ENCODE results near the gene CSN2.
"Not testable (repeated sequence)": the region's sequence is repeated elsewhere in the genome, so short reads cannot be mapped to it uniquely, and the experiment has no call there.

Gene CSN2

GRCh38 chr4:69965628-69966027 is at the start of gene CSN2:
TSS of gene CSN2 (minus strand) at chr4:69965728. CDS start at chr4:69960995, 4,733 bp downstream.
- no peak for DNase-seq (ENCODE audit: low read depth)

GRCh38 chr4:70008771-70009170 is 43.2 kb upstream of the CSN2 start:
- no peak for DNase-seq (ENCODE audit: low read depth)

GRCh38 chr4:70002507-70002906 is 37.0 kb upstream of the CSN2 start:
- DNase-seq (ENCODE audit: low read depth) = no peak

GRCh38 chr4:70000711-70001110 is 35.2 kb upstream of the CSN2 start:
- no peak for DNase-seq (ENCODE audit: low read depth)

- DNase-seq (ENCODE audit: low read depth) = no peak
Observed at GRCh38 chr4:69999420-69999819, 33.9 kb upstream of the CSN2 start.

GRCh38 chr4:69995526-69996016 is 30.0 kb upstream of the CSN2 start, which contains the start of gene STATH:
TSS of gene STATH (plus strand) at chr4:69995966. CDS start at chr4:69998438, 2,472 bp downstream.
- DNase-seq (ENCODE audit: low read depth) = no peak

- no peak for DNase-seq (ENCODE audit: low read depth)
Observed at GRCh38 chr4:69994782-69995181, 29.3 kb upstream of the CSN2 start.

GRCh38 chr4:69991016-69991415 is 25.5 kb upstream of the CSN2 start:
- DNase-seq (ENCODE audit: low read depth) = no peak

GRCh38 chr4:69986663-69987062 is 21.1 kb upstream of the CSN2 start:
- DNase-seq (ENCODE audit: low read depth) = no peak

- no peak for DNase-seq (ENCODE audit: low read depth)
Observed at GRCh38 chr4:69984030-69984443, 18.5 kb upstream of the CSN2 start.

GRCh38 chr4:69977582-69977981 is 12.1 kb upstream of the CSN2 start:
- DNase-seq (ENCODE audit: low read depth) = no peak

- DNase-seq (ENCODE audit: low read depth) = no peak
Observed at GRCh38 chr4:69974631-69975030, 9.1 kb upstream of the CSN2 start.

GRCh38 chr4:69970071-69970470 is 4.5 kb upstream of the CSN2 start:
- no peak for DNase-seq (ENCODE audit: low read depth)

GRCh38 chr4:69957209-69957608 is 8.3 kb downstream of the CSN2 start:
- DNase-seq (ENCODE audit: low read depth) = no peak

GRCh38 chr4:69951602-69952001 is 13.9 kb downstream of the CSN2 start:
- no peak for DNase-seq (ENCODE audit: low read depth)

- no peak for DNase-seq (ENCODE audit: low read depth)
Observed at GRCh38 chr4:69936566-69936965, 29.0 kb downstream of the CSN2 start.

- no peak for DNase-seq (ENCODE audit: low read depth)
Observed at GRCh38 chr4:69934150-69934549, 31.4 kb downstream of the CSN2 start.

GRCh38 chr4:69930768-69931167 is 34.8 kb downstream of the CSN2 start, which contains the start of gene CSN1S1:
TSS of gene CSN1S1 (plus strand) at chr4:69931068. CDS start at chr4:69932556, 1,488 bp downstream.
- DNase-seq (ENCODE audit: low read depth) = no peak

GRCh38 chr4:69923782-69924410 is 41.6 kb downstream of the CSN2 start:
- not testable (repeated sequence) for DNase-seq (ENCODE audit: low read depth)

- DNase-seq (ENCODE audit: low read depth) = no peak
Observed at GRCh38 chr4:69920874-69921273, 44.7 kb downstream of the CSN2 start.

GRCh38 chr4:69910016-69910782 is 55.3 kb downstream of the CSN2 start:
- DNase-seq (ENCODE audit: low read depth) = no peak

- no peak for DNase-seq (ENCODE audit: low read depth)
Observed at GRCh38 chr4:69909195-69909594, 56.3 kb downstream of the CSN2 start.

GRCh38 chr4:69907151-69907550 is 58.4 kb downstream of the CSN2 start:
- DNase-seq (ENCODE audit: low read depth) = no peak
